HepG2 (cell line): ENCODE measurements around the gene TMBIM1. TPM values are rescaled to one million over a fixed set of nuclear protein-coding genes. Genes with fewer than 3 reads are reported as not detected.

Experiments used
- CEBPZ ChIP-seq: IDR thresholded peaks from 2 replicates; pipeline ENCODE4 v1.6.1; 2012; ENCODE audit warnings: low read length, improper control_type of control experiment
- MAFF ChIP-seq: IDR thresholded peaks from 2 replicates; pipeline ENCODE4 v1.6.1; 2011; ENCODE audit warnings: low read depth, low read length, improper control_type of control experiment
- NCOA2 ChIP-seq: sonication (generic); formaldehyde crosslinking; IDR thresholded peaks from 2 replicates; pipeline ENCODE4 v1.8.0; 2022; ENCODE audit warnings: inconsistent platforms
- NR2F2 ChIP-seq: IDR thresholded peaks from 2 replicates; pipeline ENCODE4 v1.6.1; 2012; ENCODE audit warnings: low read depth, inconsistent platforms, borderline replicate concordance
- NR3C1 ChIP-seq: sonication (generic); formaldehyde crosslinking; IDR thresholded peaks from 2 replicates; pipeline ENCODE4 v1.4.0; 2020; ENCODE audit warnings: missing genetic modification reagents
- PAXIP1 ChIP-seq: sonication (generic); formaldehyde crosslinking; conservative IDR thresholded peaks from 2 replicates; pipeline ENCODE4 v1.4.0; 2020; ENCODE audit warnings: mild to moderate bottlenecking, missing genetic modification reagents, moderate library complexity
- TBP ChIP-seq: sonication (generic); formaldehyde crosslinking; IDR thresholded peaks from 2 replicates; pipeline ENCODE4 v1.5.0; 2020; ENCODE audit warnings: missing genetic modification reagents
- THAP11 ChIP-seq: IDR thresholded peaks from 2 replicates; pipeline ENCODE4 v1.6.1; 2016; ENCODE audit warnings: missing biosample characterization, missing genetic modification reagents
- THAP9 ChIP-seq: sonication (generic); formaldehyde crosslinking; IDR thresholded peaks from 2 replicates; pipeline ENCODE4; 2020; ENCODE audit warnings: missing genetic modification reagents, mild to moderate bottlenecking, borderline replicate concordance
- YEATS4 ChIP-seq: sonication (generic); formaldehyde crosslinking; IDR thresholded peaks from 2 replicates; pipeline ENCODE4 v1.4.0; 2020; ENCODE audit warnings: missing genetic modification reagents, borderline replicate concordance
- ZNF260 ChIP-seq: sonication (generic); formaldehyde crosslinking; IDR thresholded peaks from 2 replicates; pipeline ENCODE4 v1.4.0; 2020; ENCODE audit warnings: missing genetic modification reagents, low read depth, mild to moderate bottlenecking, borderline replicate concordance
- ZNF280D ChIP-seq: sonication (generic); formaldehyde crosslinking; IDR thresholded peaks from 2 replicates; pipeline ENCODE4 v1.5.1; 2020; ENCODE audit warnings: mild to moderate bottlenecking, missing genetic modification reagents
- ZNF446 ChIP-seq: sonication (generic); formaldehyde crosslinking; IDR thresholded peaks from 2 replicates; pipeline ENCODE4 v1.5.0; 2020; ENCODE audit warnings: mild to moderate bottlenecking, missing genetic modification reagents
- polyA plus RNA-seq, 8 experiments: library from polyadenylated mRNA; depleted of rRNA in 3 of 8; stranded (reverse) in 7 of 8; unstranded in 1 of 8; fragments of >200 nt; fragmentation: Illumina TruSeq in 4 of 8; extraction: Trizol in 4 of 8; gene quantifications; 2 replicates each; pipeline versions ENCODE4 v1.2.1 to v1.2.3, GENCODE V29; 2011 to 2016; ENCODE audit warnings: low read depth in 4 of 8, missing spikeins in 1 of 8, mixed read lengths in 1 of 8; ENCODE audit not compliant: insufficient read depth in 1 of 8
- total RNA-seq, 5 experiments: library from RNA; depleted of rRNA; stranded (reverse); fragments of >200 nt; fragmentation: Illumina TruSeq; extraction: Trizol; gene quantifications; 2 replicates each; pipeline ENCODE4 v1.2.3, GENCODE V29; 2016; ENCODE audit warnings: low read depth in 1 of 5

TMBIM1 gene
- total and polyA plus RNA-seq, 2 of the 13 experiments (the other 11 are each of a cell fraction or from before 2014, with no cell fraction given) = 127 to 139 TPM

- TF ChIP-seq THAP9 (CRISPR knock-in tag) (no peak), TBP (CRISPR knock-in tag) (no peak), NCOA2 (CRISPR knock-in tag) (no peak), MAFF (no peak), ZNF280D (CRISPR knock-in tag) (no peak), PAXIP1 (peak; percentile 36; the same call in 1 of the 2 replicates), THAP11 (peak; percentile 11; the same call in 1 of the 2 replicates), NR3C1 (CRISPR knock-in tag) (no peak), NR2F2 (no peak), ZNF446 (CRISPR knock-in tag) (no peak), ZNF260 (no peak), CEBPZ (no peak), YEATS4 (no peak)
These were observed 20.0 kb upstream of the TMBIM1 start (continued) for GRCh38 chr2:218312267-218312756.
